GM21737 (cell line): ENCODE data around the gene ST3GAL6.
A peak's percentile ranks its signal among the peaks of the same experiment; 100 is the strongest.
"Not testable (repeated sequence)": the region's sequence is repeated elsewhere in the genome, so short reads cannot be mapped to it uniquely, and the experiment has no call there.

Experiments
- ATAC-seq: cut with Tn5 transposase; IDR thresholded peaks from one replicate; pipeline ENCODE4 v1.9.1; 2021; ENCODE audit warnings: mild to moderate bottlenecking, moderate library complexity; ENCODE audit not compliant: unreplicated experiment

ST3GAL6 gene

GRCh38 chr3:98799479-98799878 is 36.3 kb downstream of the ST3GAL6 start:
- no peak for ATAC-seq

DNA sequence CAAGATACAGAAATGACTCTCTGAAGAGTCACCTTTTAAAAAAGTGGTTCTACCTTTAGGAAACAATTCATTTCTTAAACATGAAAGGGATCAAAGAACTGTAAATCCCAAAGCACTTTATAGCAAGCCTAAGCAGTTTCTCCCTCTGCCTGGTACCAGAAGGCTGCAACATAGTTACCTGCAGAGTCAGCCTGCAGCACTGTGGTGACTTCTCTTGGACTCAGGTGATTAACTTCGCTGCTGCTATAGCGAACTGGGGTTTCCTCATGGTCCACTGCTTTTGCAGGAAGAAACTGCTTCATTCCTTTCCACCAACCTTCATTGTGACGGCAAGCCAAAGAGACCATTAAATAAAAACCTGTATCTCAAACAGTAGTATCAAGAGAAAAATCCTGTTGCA is 37.3 kb downstream of the ST3GAL6 start:
- no peak for ATAC-seq

GRCh38 chr3:98801043-98801747 is 38.1 kb downstream of the ST3GAL6 start:
- no peak for ATAC-seq

DNA sequence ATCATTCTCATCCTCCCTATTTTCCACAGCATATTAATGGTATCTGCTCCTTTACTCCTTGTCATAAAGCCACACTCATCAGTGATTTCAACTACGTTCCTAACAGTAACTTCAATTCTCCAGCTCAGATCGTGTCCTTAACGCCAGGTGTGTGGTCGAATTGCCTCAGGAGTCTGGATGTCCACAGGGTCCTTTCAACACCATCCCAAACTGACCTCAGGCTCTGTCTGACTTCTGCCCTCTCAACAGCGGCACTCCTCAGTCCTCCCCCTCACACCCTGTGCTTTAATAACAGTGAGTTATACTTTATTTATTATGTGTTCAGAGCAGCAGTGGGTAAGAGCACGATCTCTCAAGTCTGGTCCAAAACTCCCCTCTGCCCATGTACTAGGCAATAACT is 42.4 kb downstream of the ST3GAL6 start:
- no peak for ATAC-seq

GRCh38 chr3:98806521-98806920 is 43.4 kb downstream of the ST3GAL6 start:
- no peak for ATAC-seq

- no peak for ATAC-seq
These were observed 43.9 kb downstream of the ST3GAL6 start for GRCh38 chr3:98807011-98807410.

- no peak for ATAC-seq
These were observed 44.4 kb downstream of the ST3GAL6 start for GRCh38 chr3:98807561-98807960.

DNA sequence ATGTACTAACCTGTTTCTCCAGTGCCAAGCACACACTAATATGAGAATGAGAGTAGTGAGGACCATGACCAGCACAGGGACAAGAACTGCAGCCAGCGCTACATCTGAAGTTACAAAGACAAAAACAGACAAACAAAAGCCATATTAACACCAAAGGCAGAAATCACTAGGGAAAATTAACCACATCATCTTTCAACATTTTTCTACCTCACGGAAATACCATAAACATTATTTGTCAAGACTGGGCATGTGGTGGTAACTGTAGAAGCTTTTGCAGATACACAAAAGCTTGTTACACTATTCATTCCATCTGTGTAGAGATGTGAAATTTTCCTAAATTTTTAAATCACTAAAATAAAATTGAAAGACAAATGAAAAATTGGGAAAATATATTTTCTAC is 44.9 kb downstream of the ST3GAL6 start:
- ATAC-seq: no peak

GRCh38 chr3:98809557-98809956 is 46.4 kb downstream of the ST3GAL6 start:
- no peak for ATAC-seq

DNA sequence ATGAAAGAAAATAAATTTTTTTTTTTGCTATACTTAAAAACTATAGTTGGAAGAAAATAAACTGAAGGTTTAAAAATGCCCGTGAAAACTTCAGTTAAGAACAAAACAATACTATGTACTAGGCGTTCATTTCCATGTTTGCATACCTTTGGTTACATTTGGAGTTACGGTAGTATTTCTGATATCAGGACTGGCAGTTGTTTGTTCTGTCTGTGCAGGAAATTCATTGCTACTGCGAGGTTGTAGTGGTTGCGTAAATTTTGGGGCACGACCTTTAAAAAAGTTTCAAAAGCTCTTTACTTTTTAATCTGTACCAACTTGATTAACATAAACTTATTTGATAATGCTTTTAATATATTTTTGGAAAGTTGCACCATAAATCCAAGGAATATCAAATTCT is 47.9 kb downstream of the ST3GAL6 start:
- no peak for ATAC-seq

DNA sequence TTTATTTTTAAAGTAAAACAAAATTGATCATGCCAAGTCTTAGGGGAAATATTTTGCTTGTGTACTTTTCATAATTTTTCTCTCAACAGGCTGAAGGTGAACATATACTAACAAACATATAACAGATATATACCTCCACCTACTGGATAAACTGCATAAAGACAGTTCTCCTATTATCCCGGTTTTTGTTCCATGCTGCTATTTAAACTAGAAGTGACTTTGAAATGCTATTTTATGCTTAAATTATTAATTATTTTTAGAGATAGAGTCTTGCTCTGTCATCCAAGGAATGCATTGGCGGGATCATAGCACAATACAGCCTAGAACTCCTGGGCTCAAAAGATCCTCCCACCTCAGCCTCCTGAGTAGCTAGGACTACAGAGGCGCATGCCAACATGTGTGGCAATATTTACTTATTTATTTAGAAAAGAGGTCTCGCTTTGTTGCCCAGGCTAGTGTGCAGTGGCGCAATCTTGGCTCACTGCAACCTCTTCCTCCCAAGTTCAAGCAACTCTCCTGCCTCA is 49.8 kb downstream of the ST3GAL6 start:
- peak; percentile 58 for ATAC-seq

GRCh38 chr3:98814817-98815420 is 51.8 kb downstream of the ST3GAL6 start:
- no peak for ATAC-seq

- ATAC-seq: peak; percentile 73
These were observed 54.5 kb downstream of the ST3GAL6 start for GRCh38 chr3:98817547-98818041.

GRCh38 chr3:98821063-98821462 is 57.9 kb downstream of the ST3GAL6 start:
- ATAC-seq: no peak

GRCh38 chr3:98823791-98824190 is 60.7 kb downstream of the ST3GAL6 start:
- ATAC-seq: no peak

- no peak for ATAC-seq
These were observed 61.1 kb downstream of the ST3GAL6 start for GRCh38 chr3:98824256-98824655.

DNA sequence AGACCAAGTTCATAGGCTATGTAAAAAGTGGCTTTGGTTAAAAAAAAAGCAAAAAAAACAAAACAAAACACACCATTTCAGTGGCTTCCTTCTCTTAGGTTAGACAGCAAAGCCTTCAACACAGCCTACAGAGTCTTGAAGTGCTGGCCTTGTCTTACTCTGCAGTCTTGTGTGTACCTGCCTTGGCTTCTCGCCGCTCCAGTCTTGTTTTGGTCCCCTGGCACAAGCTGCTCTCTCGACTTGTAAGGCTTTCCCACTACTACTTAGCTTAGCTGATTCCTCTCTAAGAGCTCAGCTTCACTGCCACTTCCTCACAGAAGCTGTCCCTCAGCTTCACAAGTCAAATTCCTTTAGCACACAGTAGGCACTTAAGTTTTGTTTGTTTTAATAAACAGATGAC is 63.0 kb downstream of the ST3GAL6 start:
- ATAC-seq: no peak

DNA sequence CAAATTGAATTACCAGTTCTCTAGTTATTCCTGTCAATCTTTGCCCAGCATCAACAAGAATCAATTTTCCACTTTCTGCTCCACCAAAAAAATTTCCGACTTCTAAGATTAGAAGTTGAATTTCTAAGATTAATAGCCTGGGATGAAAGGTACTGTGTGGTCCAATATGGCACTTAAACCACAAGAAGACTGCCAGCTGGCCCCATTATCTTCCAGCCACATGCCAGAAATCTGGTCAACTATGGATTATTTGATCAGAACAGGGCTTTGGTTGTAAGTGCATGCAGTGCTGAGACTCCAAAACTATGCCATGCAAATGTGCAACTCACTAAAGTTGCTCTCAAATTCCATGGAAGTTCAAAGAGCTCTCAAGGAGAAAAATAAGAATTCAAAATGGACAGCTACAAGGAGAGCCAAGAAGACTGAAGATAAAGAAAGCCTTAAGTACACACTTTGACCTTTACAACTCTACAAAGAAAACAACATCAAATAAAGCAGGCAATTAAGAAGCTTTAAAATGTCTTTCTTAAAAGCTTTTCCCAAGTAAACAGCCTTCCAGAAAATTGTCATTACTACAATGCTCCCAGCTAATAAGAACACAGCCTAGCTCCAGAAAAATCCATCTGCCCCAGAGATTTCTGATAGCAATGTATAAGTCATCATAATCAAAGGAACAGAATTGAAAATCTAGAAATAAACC is 64.2 kb downstream of the ST3GAL6 start:
- no peak for ATAC-seq

DNA sequence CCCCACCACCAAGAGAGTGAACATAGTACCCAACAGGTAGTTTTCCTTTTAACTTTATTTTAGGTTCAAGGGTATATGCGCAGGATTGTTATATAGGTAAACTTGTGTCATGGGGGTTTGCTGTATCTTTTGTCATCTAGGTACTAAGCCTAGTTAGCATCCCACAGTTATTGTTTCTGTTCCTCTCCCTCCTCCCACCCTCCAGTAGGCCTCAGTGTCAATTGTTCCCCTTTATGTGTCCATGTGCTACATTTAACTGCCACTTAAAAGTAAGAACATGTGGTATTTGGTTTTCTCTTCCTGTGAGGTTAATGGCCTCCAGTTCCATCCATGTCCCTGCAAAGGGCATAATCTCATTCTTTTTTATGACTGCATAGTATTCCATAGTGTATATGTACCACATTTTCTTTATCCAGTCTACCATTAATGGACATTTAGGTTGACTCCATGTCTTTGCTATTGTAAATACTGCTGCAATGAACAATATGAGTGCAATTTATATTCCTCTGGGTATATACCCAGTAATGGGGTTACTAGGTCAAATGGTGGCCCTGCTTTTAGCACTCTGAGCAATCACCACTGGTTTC is 66.2 kb downstream of the ST3GAL6 start:
- ATAC-seq: no peak

GRCh38 chr3:98831060-98831459 is 67.9 kb downstream of the ST3GAL6 start:
- ATAC-seq: not testable (repeated sequence)

- ATAC-seq: no peak
These were observed 76.7 kb downstream of the ST3GAL6 start for GRCh38 chr3:98839846-98840245.
